Activated B cell treated with CpG ODN at 0.5 μM for 24 hours (primary cell): ENCODE data around the gene CNGB1. TPM values are rescaled to one million over a fixed set of nuclear protein-coding genes. Genes with fewer than 3 reads are reported as not detected.

ENCODE experiments used
- ATAC-seq: fragments of 200-7000 bp; cut with Tn5 transposase; one replicate; pipeline ENCODE4 v1.10.0; 2021; ENCODE audit warnings: low read depth, mild to moderate bottlenecking, moderate library complexity
- CTCF ChIA-PET: fragments of 350-600 bp; sonication (Branson Sonifier 250); formaldehyde crosslinking; loops from one replicate; lab custom pipeline; 2021; ENCODE audit warnings: antibody characterized with exemption; lab: Charles Lee
- POLR2A ChIA-PET: fragments of 350-600 bp; sonication (Branson Sonifier 250); formaldehyde crosslinking; loops from one replicate; lab custom pipeline; 2021; ENCODE audit warnings: antibody characterized with exemption; lab: Charles Lee
- DNase-seq: peaks from one replicate; pipeline ENCODE4 v3.0.0; 2022
- H3K27ac Mint-ChIP-seq: one replicate; pipeline ENCODE4 v1.8.0; 2020; ENCODE audit warnings: mixed read lengths
- H3K27me3 Mint-ChIP-seq: one replicate; pipeline ENCODE4 v1.8.0; 2021; ENCODE audit warnings: mixed read lengths
- H3K36me3 Mint-ChIP-seq: one replicate; pipeline ENCODE4 v1.8.0; 2021; ENCODE audit warnings: low read depth, mixed read lengths
- H3K4me1 Mint-ChIP-seq: one replicate; pipeline ENCODE4 v1.8.0; 2021; ENCODE audit warnings: mixed read lengths
- H3K4me3 Mint-ChIP-seq: one replicate; pipeline ENCODE4 v1.8.0; 2020; ENCODE audit warnings: mild to moderate bottlenecking, mixed read lengths
- H3K9me3 Mint-ChIP-seq: one replicate; pipeline ENCODE4 v1.8.0; 2020; ENCODE audit warnings: mixed read lengths
- CTCF ChIP-seq: fragments of 200-600 bp; IDR thresholded peaks from one replicate; pipeline ENCODE4 v1.8.0; 2022; ENCODE audit warnings: antibody characterized with exemption, mild to moderate bottlenecking
- intact Hi-C: fragments of 100-400 bp; cut with micrococcal nuclease; formaldehyde crosslinking; loops from one replicate; pipeline ENCODE4 v1.15.1; 2024
- total RNA-seq: library from RNA; stranded (reverse); gene quantifications from 2 replicates; pipeline ENCODE4 v1.2.3, GENCODE V29; 2022

Gene CNGB1
- total RNA-seq, 1 donor from 2014 or later = not detected

GRCh38 chr16:57844416-57845030, 126.4 kb downstream of the CNGB1 start:
- Mint-ChIP-seq H3K4me1 (no peaks in the 10 kb centered on the region), H3K9me3 (no peaks in the 10 kb centered on the region), H3K27me3 (peaks cover 4% of the 10 kb centered on the region), H3K4me3 (no peak overlapping the region), H3K36me3 (no peaks in the 10 kb centered on the region), H3K27ac (no peak overlapping the region)
- DNase-seq (no peak), ATAC-seq (no peak)
- no peak for TF ChIP-seq CTCF
- CTCF ChIA-PET = no interaction called here
- POLR2A ChIA-PET = no interaction called here
- intact Hi-C loops = no loop called here

DNA sequence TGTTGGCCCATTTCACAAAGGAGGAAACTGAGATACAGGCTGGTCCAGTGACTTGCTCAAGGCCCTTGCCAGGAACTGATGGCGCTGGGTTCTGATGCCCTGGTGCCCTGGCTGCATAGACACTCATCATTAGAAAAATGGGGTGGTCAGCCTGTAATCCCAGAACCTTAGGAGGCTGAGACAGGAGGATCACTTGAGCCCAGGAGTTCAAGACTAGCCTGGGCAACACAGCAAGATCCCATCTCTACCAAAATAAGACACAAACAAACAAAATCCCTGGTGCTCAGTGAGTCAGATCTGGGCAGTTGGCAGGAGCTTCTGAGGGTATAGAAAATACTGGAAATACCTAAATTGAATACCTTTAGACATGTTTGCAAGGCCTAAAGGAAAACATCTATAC, 127.5 kb downstream of the CNGB1 start:
- ATAC-seq = no peak
- Mint-ChIP-seq H3K4me1 (no peaks in the 10 kb centered on the region), H3K36me3 (no peaks in the 10 kb centered on the region), H3K27me3 (peaks cover 4% of the 10 kb centered on the region), H3K27ac (no peak overlapping the region), H3K9me3 (no peaks in the 10 kb centered on the region), H3K4me3 (no peak overlapping the region)
- ChIA-PET CTCF (no interaction called here), POLR2A (no interaction called here)
- no peak for DNase-seq
- TF ChIP-seq CTCF = no peak
- intact Hi-C loops = no loop called here

DNA sequence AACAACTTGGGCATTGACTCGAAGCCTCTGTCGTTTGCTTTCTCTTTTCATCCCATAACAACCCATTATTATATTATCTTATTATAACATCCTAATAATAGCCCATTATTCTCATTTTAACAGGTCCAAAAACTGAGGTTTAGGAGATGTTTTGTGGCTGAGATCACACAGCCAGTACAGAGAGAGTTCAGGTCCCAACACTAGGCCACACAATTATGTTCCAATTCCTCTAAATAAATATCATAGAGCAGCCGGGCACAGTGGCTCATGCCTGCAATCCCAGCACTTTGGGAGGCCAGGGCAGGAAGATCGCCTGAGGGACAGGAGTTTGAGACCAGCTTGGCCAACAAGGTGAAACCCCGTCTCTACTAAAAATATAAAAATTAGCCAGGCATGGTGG, 128.3 kb downstream of the CNGB1 start:
- no peak for TF ChIP-seq CTCF
- Mint-ChIP-seq H3K36me3 (no peaks in the 10 kb centered on the region), H3K27ac (no peak overlapping the region), H3K27me3 (peaks cover 4% of the 10 kb centered on the region), H3K4me1 (no peaks in the 10 kb centered on the region), H3K4me3 (no peak overlapping the region), H3K9me3 (no peaks in the 10 kb centered on the region)
- no peak for ATAC-seq
- ChIA-PET POLR2A (no interaction called here), CTCF (no interaction called here)
- DNase-seq = no peak
- intact Hi-C loops = no loop called here

GRCh38 chr16:57840833-57841232, 130.1 kb downstream of the CNGB1 start:
- no peaks in the 10 kb centered on the region for H3K4me1 Mint-ChIP-seq
- POLR2A ChIA-PET = no interaction called here
- no peaks in the 10 kb centered on the region for H3K36me3 Mint-ChIP-seq
- DNase-seq (no peak), ATAC-seq (no peak)
- TF ChIP-seq CTCF = no peak
- peaks cover 10% of the 10 kb centered on the region for H3K27me3 Mint-ChIP-seq
- intact Hi-C loops = no loop called here
- H3K9me3 Mint-ChIP-seq = no peaks in the 10 kb centered on the region
- no peak overlapping the region for H3K4me3 Mint-ChIP-seq
- CTCF ChIA-PET = no interaction called here
- H3K27ac Mint-ChIP-seq = no peak overlapping the region

DNA sequence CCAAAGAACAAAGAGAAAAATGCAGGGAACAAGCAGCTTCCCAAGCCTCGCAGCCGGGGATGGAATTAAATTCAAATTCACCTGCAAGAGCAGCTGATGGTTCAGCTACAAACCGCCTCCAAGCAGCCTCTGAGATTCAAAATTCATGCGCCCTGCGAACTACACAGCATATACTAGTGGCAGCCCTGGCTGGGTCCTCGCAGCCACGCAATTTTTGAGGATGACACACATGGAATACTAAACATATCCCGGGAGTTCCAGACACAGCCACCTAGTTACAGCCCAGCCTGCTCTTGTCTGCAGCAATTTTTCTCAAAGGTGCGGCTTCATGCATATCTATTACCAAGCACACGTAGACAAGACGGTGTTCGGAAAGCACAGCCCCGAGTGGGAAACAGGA, 132.8 kb downstream of the CNGB1 start:
- Mint-ChIP-seq H3K36me3 (no peaks in the 10 kb centered on the region), H3K9me3 (no peaks in the 10 kb centered on the region), H3K4me1 (no peaks in the 10 kb centered on the region), H3K27ac (no peak overlapping the region), H3K27me3 (peaks cover 16% of the 10 kb centered on the region), H3K4me3 (no peak overlapping the region)
- CTCF ChIA-PET = no interaction called here
- DNase-seq (no peak), ATAC-seq (no peak)
- TF ChIP-seq CTCF = no peak
- POLR2A ChIA-PET = no interaction called here
- intact Hi-C loops = no loop called here
